ENCODE measurements around the gene ZNF579.

Gene ZNF579

DNA sequence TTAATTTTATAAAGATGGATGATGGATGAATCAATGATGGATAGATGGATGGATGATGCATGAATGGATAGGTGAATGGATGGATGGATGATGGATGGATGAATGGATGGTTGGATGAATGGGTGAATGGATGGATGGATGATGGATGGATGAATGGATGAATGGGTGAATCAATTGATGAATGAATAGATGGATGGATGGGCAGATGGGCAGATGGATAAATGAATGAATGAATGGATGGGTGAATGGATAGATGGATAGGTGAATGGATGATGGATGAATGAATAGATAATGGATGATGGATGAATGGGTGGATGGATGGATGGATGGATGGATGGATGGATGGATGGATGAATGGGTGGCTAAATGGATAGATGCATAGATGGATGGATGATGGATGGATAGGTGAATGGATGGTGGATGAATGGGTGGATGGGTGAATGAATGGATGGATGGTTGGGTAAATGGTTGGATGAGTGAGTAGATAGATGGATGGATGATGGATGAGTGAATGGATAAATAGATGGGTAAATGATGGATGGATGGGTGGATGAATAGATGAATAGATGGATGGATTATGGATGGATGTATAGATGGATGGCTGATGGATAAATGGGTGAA lies 12.8 kb downstream of the ZNF579 start:
- DNase-seq (ENCODE audit: low read depth in 2 of 2): no peak

GRCh38 chr19:55566823-55567222 lies 13.8 kb downstream of the ZNF579 start:
- DNase-seq (ENCODE audit: low read depth in 2 of 2): no peak

- DNase-seq (ENCODE audit: low read depth in 2 of 2): no peak
Observed at GRCh38 chr19:55563261-55563690, 17.4 kb downstream of the ZNF579 start.

GRCh38 chr19:55559684-55560083 lies 21.0 kb downstream of the ZNF579 start:
- no peak for DNase-seq (ENCODE audit: low read depth in 2 of 2)

- no peak for DNase-seq (ENCODE audit: low read depth in 2 of 2)
Observed at GRCh38 chr19:55554741-55555152, 25.9 kb downstream of the ZNF579 start.

GRCh38 chr19:55554302-55554701 lies 26.3 kb downstream of the ZNF579 start:
- DNase-seq (ENCODE audit: low read depth in 2 of 2): no peak

DNA sequence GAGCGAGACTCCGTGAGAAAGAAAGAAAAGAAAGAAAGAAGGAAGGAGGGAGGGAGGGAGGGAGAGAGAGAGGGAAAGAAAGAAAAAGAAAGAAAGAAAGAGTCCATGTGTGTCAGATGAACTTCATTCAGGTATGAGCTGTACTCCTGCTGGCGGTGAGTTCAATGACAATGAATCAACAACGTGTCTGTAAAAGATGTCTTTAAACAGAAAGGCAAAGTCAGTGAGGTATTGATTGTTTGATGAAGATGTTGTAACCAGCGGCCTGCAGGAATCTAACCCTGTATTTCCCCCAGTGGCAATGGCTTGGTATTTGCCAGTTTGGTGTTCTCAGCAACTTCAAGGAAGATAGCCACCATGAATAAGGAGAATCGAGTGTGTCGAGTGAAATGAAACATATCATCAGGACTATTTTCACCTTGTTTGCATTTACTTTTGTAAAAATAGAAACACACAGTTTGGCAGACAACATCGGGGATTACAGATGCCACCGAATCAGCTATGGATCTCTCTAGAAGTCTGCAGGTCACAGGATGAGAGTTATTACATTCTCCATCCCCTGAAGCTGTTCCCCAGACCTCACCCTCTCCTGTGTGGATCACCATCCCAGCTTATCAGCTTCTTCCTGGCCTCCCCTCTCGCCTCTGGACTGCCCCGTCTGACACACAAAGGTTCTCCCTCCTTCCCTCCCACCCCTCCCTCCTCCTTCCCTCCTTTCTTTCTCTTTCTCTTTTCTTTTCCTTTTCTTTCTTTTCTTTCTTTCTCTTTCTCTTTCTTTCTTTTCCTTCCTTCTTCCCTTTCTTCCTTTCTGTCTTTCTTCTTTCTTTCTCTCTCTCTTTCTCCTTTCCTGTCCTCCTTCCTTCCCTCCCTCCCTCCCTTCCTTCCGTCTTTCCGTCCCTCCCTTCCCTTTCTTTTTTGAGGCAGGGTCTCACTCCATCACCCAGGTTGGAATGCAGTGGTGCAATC lies 27.1 kb downstream of the ZNF579 start:
- no peak for DNase-seq (ENCODE audit: low read depth in 2 of 2)

DNA sequence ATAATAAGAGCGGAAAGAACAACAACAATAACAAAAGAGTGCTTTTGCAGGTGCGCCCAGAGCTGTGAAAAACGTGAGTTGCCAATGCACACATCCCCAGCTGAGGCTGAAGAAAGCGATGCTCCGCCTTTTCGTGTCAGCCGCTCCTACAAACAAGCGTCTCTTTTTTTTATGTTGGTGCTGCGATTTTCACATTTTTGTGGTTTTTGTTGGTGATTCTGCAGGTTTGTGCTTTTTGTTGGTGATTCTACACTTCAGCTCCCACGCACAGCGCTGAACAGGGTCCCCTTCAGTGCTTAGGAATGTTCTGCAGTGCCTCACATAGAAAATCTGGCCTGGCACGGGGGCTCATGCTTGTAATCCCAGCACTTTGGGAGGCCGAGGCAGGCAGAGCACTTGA lies 28.0 kb downstream of the ZNF579 start:
- no peak for DNase-seq (ENCODE audit: low read depth in 2 of 2)

- no peak for DNase-seq (ENCODE audit: low read depth in 2 of 2)
Observed at GRCh38 chr19:55552206-55552605, 28.4 kb downstream of the ZNF579 start.

DNA sequence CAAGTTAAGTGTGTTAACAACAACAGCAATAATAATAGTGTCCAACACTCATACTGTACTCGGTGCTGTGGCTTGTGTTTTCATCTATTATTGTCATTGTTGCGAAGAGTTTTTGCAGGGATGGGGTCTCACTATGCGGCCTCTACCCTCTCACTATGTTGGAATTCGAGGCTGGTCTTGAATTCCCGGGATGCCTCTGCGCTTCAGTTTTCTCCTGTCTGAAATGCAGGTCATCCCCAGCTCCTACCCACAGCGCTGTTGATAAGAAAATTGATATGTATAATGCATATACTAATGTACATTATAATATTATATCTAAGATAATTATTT lies 30.4 kb downstream of the ZNF579 start:
- no peak for DNase-seq (ENCODE audit: low read depth in 2 of 2)

- DNase-seq (ENCODE audit: low read depth in 2 of 2): no peak
Observed at GRCh38 chr19:55549500-55550320, 30.9 kb downstream of the ZNF579 start.

DNA sequence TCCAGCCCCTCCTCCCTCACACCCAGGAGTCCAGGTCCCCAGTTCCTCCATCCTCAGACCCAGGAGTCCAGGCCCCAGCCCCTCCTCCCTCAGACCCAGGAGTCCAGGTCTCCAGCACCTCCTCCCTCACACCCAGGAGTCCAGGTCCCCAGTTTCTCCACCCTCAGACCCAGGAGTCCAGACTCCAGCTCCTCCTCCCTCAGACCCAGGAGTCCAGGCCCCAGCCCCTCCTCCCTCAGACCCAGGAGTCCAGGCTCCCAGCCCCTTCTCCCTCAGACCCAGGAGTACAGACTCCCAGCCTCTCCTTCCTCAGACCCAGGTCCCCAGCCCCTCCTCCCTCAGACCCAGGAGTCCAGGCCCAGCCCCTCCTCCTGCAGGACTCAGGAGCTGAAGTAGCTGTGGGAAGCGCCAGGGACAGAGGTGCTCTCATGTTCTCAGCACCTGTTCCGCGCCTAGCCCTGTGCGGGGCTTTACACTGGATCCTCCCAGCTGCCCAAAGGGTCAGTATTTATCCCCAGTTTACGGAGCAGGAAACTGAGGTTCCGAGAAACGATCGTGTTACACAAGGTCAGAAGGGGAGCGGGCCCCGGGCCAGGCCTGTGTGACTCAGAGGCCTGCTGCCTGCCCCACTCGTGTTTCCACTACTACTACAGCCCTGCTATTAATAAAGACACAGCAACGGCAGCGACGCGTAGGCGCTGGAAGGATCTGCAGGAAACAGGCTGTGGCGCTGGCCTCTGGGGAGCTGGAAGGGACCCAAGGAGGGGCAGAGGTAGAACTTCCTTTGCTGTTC lies 33.6 kb downstream of the ZNF579 start:
- no peak for DNase-seq (ENCODE audit: low read depth in 2 of 2)

GRCh38 chr19:55546011-55546410 lies 34.6 kb downstream of the ZNF579 start:
- DNase-seq (ENCODE audit: low read depth in 2 of 2): no peak

GRCh38 chr19:55545443-55545842 lies 35.2 kb downstream of the ZNF579 start, which contains the start of gene SBK3:
Gene SBK3 (minus strand): TSS chr19:55545543. CDS start chr19:55545543, 0 bp downstream.
- no peak for DNase-seq (ENCODE audit: low read depth in 2 of 2)

GRCh38 chr19:55544776-55545439 lies 35.7 kb downstream of the ZNF579 start:
- no peak for DNase-seq (ENCODE audit: low read depth in 2 of 2)

- DNase-seq (ENCODE audit: low read depth in 2 of 2): no peak
Observed at GRCh38 chr19:55544014-55544413, 36.6 kb downstream of the ZNF579 start.

DNA sequence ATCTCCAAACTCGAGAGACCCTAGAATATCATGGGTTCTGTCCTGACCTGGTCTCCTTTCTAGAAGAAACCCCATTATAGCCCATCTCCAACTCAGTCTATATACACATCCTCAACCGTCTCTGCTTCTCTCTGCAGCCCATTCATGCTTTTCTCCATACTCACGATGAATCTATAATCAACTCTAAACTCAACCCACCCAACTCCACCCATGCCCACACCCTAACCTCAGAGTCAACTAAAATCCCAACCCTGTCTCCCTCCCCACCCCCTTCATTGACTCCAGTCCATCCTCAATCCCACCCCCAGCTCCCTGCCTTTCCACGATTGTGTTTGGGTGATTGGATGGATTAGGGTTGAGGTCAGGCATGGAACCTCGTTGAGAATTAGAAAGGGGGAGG lies 37.1 kb downstream of the ZNF579 start:
- no peak for DNase-seq (ENCODE audit: low read depth in 2 of 2)

DNA sequence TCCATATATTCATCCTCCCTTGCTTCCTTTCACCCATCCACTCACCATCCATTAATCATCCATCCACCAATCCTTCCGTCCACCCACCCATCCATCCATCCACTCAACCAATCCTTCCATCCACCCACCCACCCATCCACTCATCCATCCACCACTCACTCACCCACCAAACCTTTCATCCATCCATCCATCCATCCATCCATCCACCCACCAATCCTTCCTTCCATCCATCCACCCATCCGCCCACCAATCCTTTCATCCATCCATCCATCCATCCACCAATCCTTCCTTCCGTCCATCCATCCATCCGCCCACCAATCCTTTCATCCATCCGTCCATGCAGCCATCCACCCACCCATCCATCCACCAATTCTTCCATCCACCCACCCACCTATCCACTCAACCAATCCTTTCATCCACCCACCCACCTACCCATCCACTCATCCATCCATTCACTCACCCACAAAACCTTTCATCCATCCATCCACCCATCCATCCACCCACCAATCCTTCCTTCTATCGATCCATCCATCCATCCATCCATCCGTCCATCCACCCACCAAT lies 38.3 kb downstream of the ZNF579 start:
- DNase-seq (ENCODE audit: low read depth in 2 of 2): no peak

DNA sequence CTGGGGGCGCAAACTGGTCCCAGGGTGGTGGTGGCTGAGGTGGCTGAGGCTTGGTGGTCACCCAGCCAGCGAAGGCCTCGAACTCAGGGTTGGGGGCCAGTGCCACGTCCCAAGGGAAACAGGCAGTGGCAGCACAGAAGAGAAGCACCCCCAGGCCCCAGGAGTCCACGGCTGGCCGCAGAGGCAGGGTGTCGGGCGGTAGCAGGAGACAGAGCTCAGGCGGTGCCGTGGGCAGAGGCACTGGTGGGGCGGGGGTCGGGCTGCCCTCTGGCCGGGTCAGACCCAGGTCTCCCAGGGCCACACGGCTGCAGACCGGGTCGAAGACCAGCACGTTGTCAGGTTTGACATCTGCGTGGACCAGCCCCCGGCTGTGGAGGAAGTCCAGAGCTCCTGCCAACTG lies 39.6 kb downstream of the ZNF579 start:
- no peak for DNase-seq (ENCODE audit: low read depth in 2 of 2)

DNA sequence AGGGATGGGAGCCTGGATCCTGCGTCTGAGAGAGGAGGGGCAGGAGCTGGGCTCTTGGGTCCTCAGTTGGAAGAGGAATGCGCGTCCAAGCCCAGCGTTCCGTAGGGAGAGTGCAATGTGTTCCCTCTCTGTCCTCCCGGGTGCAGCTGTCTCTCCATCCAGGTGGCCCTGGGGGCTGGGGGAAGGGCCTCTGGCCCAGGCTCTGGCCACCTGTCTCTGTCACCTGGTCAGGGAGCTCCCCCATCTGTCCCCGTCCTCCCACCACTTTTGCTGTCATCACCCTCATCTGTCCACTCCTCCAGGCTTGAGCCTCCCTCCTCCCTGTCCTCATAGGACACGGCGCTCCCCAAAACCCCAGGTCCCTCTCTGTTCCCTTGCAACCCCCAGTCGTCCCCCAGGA lies 40.0 kb downstream of the ZNF579 start:
- DNase-seq (ENCODE audit: low read depth in 2 of 2): no peak

Measured in stimulated activated CD8-positive, alpha-beta memory T cell treated with anti-CD3 and anti-CD28 coated beads, Interleukin-2, amount 100 ng/mL, for 1 hour (primary cell).